HG02759 (cell line): ENCODE measurements around the gene AGO3.

Source experiments
- ATAC-seq: cut with Tn5 transposase; IDR thresholded peaks from one replicate; pipeline ENCODE4 v1.9.1; 2021; ENCODE audit warnings: mild to moderate bottlenecking, moderate library complexity; ENCODE audit not compliant: unreplicated experiment

The AGO3 gene

DNA sequence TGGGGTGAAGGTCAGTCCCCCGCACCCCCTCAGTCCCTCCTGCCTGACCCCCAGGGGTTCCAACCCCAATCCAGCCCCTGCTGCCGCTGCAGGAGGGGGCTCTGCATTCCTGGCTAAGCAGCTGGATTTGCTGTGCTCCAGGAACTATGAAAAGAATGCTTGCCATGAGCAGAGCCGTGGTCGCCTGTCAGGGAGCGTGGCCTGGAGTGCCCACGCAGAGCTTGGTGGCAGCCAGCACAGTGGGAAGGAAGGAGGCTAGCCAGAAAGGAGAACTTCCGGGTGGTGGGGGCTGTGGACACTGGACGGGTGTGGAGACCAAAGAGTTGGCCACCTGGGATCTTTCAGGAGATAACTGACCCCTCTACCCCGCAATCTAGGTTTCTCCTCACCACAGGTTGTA, 188.6 kb downstream of the AGO3 start:
- no peak for ATAC-seq
